ENCODE data around the gene RALGAPB.

Gene RALGAPB

GRCh38 chr20:38551056-38551626 is 78.5 kb downstream of the RALGAPB start:
- no peak for DNase-seq

- no peak for DNase-seq
These were observed 82.3 kb downstream of the RALGAPB start for GRCh38 chr20:38554986-38555385.

- DNase-seq = no peak
These were observed 82.8 kb downstream of the RALGAPB start for GRCh38 chr20:38555395-38555794.

GRCh38 chr20:38557174-38557573 is 84.5 kb downstream of the RALGAPB start:
- no peak for DNase-seq

- DNase-seq = no peak
These were observed 86.1 kb downstream of the RALGAPB start for GRCh38 chr20:38558596-38559360.

GRCh38 chr20:38559764-38560163 is 87.1 kb downstream of the RALGAPB start:
- no peak for DNase-seq

GRCh38 chr20:38563802-38564431 is 91.3 kb downstream of the RALGAPB start:
- no peak for DNase-seq

- DNase-seq = no peak
These were observed 92.0 kb downstream of the RALGAPB start for GRCh38 chr20:38564680-38565079.

- DNase-seq = no peak
These were observed 93.5 kb downstream of the RALGAPB start for GRCh38 chr20:38566036-38566598.

- no peak for DNase-seq
These were observed 97.3 kb downstream of the RALGAPB start for GRCh38 chr20:38569747-38570525.

GRCh38 chr20:38573413-38573812 is 100.8 kb downstream of the RALGAPB start:
- DNase-seq = no peak

- no peak for DNase-seq
These were observed 106.7 kb downstream of the RALGAPB start for GRCh38 chr20:38579219-38579910.

- no peak for DNase-seq
These were observed 107.3 kb downstream of the RALGAPB start for GRCh38 chr20:38579921-38580320.

- DNase-seq = no peak
These were observed 108.4 kb downstream of the RALGAPB start, which contains the start of gene ADIG for GRCh38 chr20:38581013-38581412. Gene ADIG, plus strand, starts transcription at chr20:38581197. Its CDS starts 54 bp downstream, at chr20:38581251.

GRCh38 chr20:38581830-38582358 is 109.3 kb downstream of the RALGAPB start:
- no peak for DNase-seq

- no peak for DNase-seq
These were observed 110.7 kb downstream of the RALGAPB start for GRCh38 chr20:38583306-38583705.

- no peak for DNase-seq
These were observed 111.6 kb downstream of the RALGAPB start for GRCh38 chr20:38584099-38584763.

GRCh38 chr20:38585404-38586180 is 112.9 kb downstream of the RALGAPB start:
- DNase-seq = no peak

- no peak for DNase-seq
These were observed 113.5 kb downstream of the RALGAPB start for GRCh38 chr20:38586181-38586525.

GRCh38 chr20:38588303-38588702 is 115.7 kb downstream of the RALGAPB start:
- DNase-seq = no peak

- no peak for DNase-seq
These were observed 116.7 kb downstream of the RALGAPB start for GRCh38 chr20:38589351-38589750.

All from DMS 273 treated with DMSO at 0.1 percent for 48 hours (cell line).